ENCODE data around the gene RSPO4.

DNA sequence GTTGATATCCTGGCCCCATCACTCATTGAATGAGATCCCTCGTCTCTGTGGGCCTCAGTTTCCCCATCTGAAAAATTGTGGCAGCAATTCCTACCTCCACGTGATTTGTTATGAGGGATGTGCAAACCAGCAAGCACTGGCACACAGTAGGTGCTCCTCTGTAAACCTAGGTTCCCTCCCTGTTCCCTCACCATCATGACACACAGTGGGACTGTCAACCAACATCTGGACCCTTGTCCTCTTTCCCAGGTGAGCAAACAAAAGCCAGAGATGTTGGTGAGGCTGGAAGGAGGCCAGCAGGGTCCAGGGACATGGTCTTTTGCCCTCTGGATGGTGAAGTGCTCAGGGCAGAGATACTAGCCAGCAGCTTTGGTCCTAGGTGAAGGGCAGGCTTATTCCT lies 26.1 kb downstream of the RSPO4 start:
- TF ChIP-seq, protein P1, sequence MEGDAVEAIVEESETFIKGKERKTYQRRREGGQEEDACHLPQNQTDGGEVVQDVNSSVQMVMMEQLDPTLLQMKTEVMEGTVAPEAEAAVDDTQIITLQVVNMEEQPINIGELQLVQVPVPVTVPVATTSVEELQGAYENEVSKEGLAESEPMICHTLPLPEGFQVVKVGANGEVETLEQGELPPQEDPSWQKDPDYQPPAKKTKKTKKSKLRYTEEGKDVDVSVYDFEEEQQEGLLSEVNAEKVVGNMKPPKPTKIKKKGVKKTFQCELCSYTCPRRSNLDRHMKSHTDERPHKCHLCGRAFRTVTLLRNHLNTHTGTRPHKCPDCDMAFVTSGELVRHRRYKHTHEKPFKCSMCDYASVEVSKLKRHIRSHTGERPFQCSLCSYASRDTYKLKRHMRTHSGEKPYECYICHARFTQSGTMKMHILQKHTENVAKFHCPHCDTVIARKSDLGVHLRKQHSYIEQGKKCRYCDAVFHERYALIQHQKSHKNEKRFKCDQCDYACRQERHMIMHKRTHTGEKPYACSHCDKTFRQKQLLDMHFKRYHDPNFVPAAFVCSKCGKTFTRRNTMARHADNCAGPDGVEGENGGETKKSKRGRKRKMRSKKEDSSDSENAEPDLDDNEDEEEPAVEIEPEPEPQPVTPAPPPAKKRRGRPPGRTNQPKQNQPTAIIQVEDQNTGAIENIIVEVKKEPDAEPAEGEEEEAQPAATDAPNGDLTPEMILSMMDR (IDR thresholded peaks at IDR 0.05), result no peak
- TF ChIP-seq POLR2AphosphoS5 (IDR thresholded peaks at IDR 0.05), result no peak

Data from stomach (tissue), 4 donors.